GM21825 (cell line): ENCODE measurements around the gene FMN2.

Experiments
- ATAC-seq: cut with Tn5 transposase; IDR thresholded peaks from one replicate; pipeline ENCODE4 v1.9.1; 2021; ENCODE audit warnings: mild to moderate bottlenecking, moderate library complexity; ENCODE audit not compliant: unreplicated experiment

Gene FMN2

DNA sequence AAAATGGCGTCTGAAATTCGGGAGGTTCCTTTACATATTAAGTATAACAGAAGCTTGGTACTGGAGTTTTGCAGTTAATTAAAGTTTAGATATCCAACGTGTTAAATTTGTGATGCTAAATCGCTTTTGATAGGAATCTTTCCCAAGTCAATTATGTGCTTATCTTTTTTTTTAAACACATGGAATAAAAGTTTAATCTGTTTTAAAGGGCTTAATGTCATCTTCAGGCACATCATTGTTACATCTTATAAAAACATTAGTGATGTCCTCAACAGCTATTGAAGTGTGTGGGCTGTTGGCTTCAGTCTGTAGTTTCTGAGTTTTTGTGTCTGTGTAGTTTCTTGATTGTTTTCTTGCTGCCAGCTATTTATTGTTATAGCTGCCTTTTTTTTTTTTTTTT lies 5.3 kb downstream of the FMN2 start:
- no peak for ATAC-seq

DNA sequence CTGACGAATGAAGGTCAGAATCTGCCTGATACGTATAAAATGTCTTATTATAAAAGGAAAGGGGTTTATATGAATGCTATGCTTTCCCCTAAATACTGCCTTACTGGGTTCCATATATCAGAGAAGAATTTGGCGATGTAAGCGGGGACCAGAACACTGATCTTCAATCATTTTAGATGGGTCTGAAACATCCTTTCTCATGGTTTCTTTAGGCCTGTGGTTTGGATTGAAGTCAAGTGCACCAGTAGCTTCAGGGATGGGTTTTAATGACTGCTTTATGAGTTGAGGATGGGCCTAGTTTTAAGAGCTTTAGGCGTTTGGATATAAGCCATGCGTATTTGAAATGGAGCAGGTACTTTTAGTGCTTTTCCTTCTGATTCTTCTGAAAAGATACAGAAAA lies 6.9 kb downstream of the FMN2 start:
- ATAC-seq: no peak

DNA sequence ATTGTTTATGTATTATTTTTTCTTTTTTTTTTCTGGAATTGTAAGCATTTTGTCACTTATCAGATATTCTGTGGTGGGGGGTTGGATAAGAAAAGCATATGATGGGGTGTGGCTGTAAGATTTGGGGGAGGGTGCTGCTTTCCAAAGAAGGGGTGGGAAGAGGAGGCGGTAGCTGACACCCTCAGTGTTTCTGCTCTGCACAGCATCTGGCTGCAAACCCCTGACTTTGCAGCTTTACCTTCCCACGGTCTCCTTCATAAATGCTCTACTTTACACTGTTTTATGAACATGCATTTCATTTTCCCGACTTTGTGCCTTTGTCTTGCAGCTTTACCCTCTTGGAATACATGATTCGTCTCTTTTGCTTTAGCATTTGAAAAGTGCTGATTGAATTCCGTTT lies 7.6 kb downstream of the FMN2 start:
- no peak for ATAC-seq

- ATAC-seq: no peak
These were observed 8.1 kb downstream of the FMN2 start for GRCh38 chr1:240099748-240100147.

- ATAC-seq: no peak
These were observed 8.8 kb downstream of the FMN2 start for GRCh38 chr1:240100371-240100934.

DNA sequence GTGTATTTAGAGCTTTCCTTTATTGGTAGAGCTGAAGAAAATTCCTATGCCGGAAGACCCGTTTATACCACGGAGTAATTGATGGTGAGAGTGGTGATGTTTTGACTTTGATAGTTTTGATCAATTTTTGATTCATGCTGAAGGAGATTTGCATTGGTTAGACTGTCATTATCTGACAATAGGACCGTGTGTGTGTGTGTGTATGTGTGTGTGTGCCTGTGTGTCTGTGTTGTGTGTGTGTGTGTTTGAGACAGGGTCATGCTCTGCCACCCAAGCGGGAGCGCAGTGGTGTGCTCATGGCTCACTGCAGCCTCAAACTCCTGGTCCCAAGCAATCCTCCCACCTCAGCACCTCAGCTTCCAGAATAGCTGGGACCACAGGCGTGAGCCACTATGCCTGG lies 9.6 kb downstream of the FMN2 start:
- ATAC-seq: no peak

DNA sequence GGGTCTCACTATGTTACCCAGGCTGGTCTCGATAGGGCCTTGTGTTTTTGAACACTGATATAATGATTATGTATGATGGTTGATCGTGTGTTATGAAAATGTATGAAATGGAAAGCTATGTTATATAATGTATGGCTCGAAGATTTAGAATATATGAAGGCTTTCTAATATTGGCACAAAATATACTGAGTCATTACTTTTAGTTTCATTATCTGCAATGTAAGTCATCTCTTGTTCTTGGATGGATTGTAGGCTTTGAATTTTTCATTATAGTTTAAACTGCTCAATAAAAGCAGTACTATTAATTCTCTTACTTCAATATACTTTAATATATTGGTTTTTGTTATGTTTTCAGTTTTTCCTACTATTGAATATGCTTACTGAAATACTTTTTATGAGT lies 10.1 kb downstream of the FMN2 start:
- no peak for ATAC-seq

DNA sequence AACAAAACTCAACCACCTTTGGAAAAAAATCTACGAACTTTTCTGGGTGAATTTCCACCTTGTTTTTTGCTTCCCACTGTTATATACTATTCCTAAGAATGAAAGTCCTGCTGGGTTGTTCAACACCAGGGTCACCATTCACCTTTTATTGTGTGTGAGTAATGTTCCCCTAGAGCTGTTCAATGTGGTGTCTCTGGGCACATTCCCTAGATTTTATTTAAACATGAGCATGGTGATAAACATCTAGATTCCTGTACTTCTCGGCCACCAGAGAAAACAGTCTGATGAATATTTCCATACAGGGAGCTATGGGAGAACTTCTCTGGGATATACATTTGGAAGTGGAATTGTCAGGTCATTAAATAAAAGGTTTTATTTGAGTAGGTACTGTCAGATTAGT lies 13.0 kb downstream of the FMN2 start:
- no peak for ATAC-seq

GRCh38 chr1:240107058-240107684 lies 15.5 kb downstream of the FMN2 start:
- no peak for ATAC-seq

- no peak for ATAC-seq
These were observed 17.4 kb downstream of the FMN2 start for GRCh38 chr1:240109130-240109529.

- ATAC-seq: no peak
These were observed 18.4 kb downstream of the FMN2 start for GRCh38 chr1:240109920-240110636.

DNA sequence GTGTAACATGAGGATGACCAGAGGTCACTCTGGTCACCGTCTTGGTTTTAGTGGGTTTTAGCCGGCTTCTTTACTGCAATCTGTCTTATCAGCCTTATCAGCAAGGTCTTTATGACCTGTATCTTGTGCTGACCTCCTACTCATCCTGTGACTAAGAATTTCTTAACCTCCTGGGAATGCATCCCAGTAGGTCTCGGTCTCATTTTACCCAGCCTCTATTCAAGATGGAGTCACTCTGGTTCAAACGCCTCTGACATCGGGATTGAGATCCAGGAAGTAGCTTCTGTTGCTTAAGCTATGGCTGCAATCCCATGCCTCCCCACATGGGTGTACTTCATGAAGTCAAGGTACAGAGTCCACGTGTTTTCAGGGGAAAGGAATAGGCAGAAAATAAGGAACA lies 19.9 kb downstream of the FMN2 start:
- ATAC-seq: no peak

DNA sequence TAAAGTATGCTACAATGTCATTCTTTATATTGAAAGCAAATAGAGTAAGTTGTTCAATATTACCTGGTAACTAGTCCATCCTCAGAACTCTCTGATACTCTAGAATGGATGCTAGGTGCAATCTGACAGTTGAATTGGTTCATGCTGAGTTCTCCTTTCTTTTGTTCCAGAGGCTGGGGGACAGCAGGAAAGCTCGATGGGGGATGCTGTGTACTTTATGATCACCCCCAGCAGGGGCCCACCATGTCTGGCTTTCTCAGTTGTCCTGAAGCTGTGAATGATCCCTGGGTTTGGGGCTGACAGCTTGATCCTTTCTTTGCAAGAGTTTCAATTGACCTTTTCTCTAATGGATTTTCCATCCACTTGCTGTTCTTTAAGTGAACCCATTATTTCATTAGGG lies 22.5 kb downstream of the FMN2 start:
- ATAC-seq: no peak

GRCh38 chr1:240115831-240116230 lies 24.1 kb downstream of the FMN2 start:
- no peak for ATAC-seq

- no peak for ATAC-seq
These were observed 25.4 kb downstream of the FMN2 start for GRCh38 chr1:240116831-240117769.

DNA sequence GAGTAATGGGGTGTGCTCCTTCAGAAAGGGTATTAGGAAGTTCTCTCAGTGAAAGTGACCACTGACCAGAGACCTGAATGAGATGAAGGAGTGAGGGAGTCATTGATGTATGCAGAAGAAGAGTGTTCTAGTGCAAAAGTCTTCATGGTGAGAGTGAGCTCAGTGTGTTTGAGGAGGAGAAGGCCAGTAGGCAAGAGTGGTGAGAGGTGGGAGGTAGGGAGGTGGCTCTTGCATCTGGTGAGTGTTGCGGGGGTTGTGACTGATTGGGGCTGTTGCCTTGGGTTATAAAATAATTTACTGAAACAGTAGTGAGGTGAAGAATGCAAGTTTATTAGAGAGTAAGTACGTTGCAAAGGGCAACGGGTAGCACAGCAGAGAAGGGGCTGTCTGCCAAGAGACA lies 26.2 kb downstream of the FMN2 start:
- ATAC-seq: no peak

GRCh38 chr1:240122639-240123613 lies 31.2 kb downstream of the FMN2 start:
- ATAC-seq: no peak

DNA sequence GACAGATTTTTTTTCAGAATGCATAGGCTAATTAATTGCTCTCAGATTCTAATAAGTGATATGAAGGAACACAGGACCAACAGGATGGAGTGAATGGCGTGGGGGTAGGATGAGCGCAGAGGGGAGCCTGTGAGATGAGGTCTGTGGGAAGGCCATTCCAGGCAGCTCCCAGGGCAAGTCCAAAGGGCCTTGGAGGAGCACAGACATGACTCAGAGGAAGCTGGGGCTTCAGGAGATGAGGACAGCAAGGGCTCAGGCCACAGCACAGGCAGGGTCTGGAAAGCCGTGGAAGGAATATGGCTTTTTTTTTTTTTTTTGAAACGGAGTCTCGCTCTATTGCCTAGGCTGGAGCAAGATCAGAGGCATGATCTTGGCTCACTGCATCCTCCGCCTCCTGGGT lies 35.1 kb downstream of the FMN2 start:
- ATAC-seq: no peak

- ATAC-seq: no peak
These were observed 36.7 kb downstream of the FMN2 start for GRCh38 chr1:240128366-240128765.

GRCh38 chr1:240134113-240134512 lies 42.4 kb downstream of the FMN2 start:
- no peak for ATAC-seq
